SJSA1 (cell line): Measurements from ENCODE around the gene GCGR. TPM values are rescaled to one million over a fixed set of nuclear protein-coding genes. Genes with fewer than 3 reads are reported as not detected.
A peak's percentile ranks its signal among the peaks of the same experiment; 100 is the strongest.
"Not testable (repeated sequence)": the region's sequence is repeated elsewhere in the genome, so short reads cannot be mapped to it uniquely, and the experiment has no call there.

Experiments
- DNase-seq, 2 experiments: peaks; one replicate each; pipeline ENCODE4 v3.0.0-alpha.2; 2015 to 2020; ENCODE audit warnings: low spot score in 2 of 2, low read depth in 1 of 2
- H3K27ac ChIP-seq: fragments of 250-450 bp; sonication (Bioruptor Pico); 2 replicates; pipeline ENCODE4 v1.5.1; 2020; ENCODE audit warnings: mild to moderate bottlenecking, moderate library complexity
- H3K27me3 ChIP-seq: fragments of 250-450 bp; sonication (Bioruptor Pico); replicated peaks from 2 replicates; pipeline ENCODE4 v1.5.1; 2020; ENCODE audit warnings: mild to moderate bottlenecking, moderate library complexity
- H3K36me3 ChIP-seq: fragments of 250-450 bp; sonication (Bioruptor Pico); 2 replicates; pipeline ENCODE4 v1.5.1; 2020; ENCODE audit warnings: mild to moderate bottlenecking
- H3K4me1 ChIP-seq: fragments of 250-450 bp; sonication (Bioruptor Pico); replicated peaks from 2 replicates; pipeline ENCODE4 v1.6.1; 2021; ENCODE audit warnings: mild to moderate bottlenecking
- H3K4me3 ChIP-seq: fragments of 250-450 bp; sonication (Bioruptor Pico); 2 replicates; pipeline ENCODE4 v1.5.1; 2020; ENCODE audit warnings: mild to moderate bottlenecking
- H3K9me3 ChIP-seq: fragments of 250-450 bp; sonication (Bioruptor Pico); replicated peaks from 2 replicates; pipeline ENCODE4 v1.5.1; 2020; ENCODE audit warnings: mild to moderate bottlenecking
- total RNA-seq: library from RNA; depleted of rRNA; stranded (reverse); fragments of >200 nt; shearing (Covaris generic); gene quantifications from 2 replicates; pipeline ENCODE4 v1.2.3, GENCODE V29; 2014

The GCGR gene
- total RNA-seq, 1 experiment from 2014 or later = not detected

GRCh38 chr17:81832608-81833159 lies 28.7 kb downstream of the GCGR start:
- DNase-seq = peak in 1 of 2 experiments; percentile 58

GRCh38 chr17:81833160-81833920 lies 29.4 kb downstream of the GCGR start, which contains the start of gene MCRIP1:
Gene MCRIP1 (minus strand): TSS chr17:81833291. CDS start chr17:81824506, 8,785 bp downstream.
- H3K4me3 ChIP-seq = peak within 1 kb of the TSS; percentile 87
- peaks cover 29% of the 10 kb centered on the region for H3K4me1 ChIP-seq
- H3K27me3 ChIP-seq = no peaks in the 10 kb centered on the region
- no peaks in the 10 kb centered on the region for H3K9me3 ChIP-seq
- H3K27ac ChIP-seq = peak within 1 kb of the TSS; percentile 84
- peaks cover 12% of the 10 kb centered on the region; the same call in 1 of the 2 replicates for H3K36me3 ChIP-seq
- peak; percentile 85 to 98 for DNase-seq

More at GRCh38 chr17:81832608-81833159, 28.7 kb downstream of the GCGR start:
- peak overlapping the region; percentile 87 for H3K4me3 ChIP-seq
- no peak overlapping the region for H3K27ac ChIP-seq
- H3K4me1 ChIP-seq = peaks cover 29% of the 10 kb centered on the region
- no peaks in the 10 kb centered on the region for H3K27me3 ChIP-seq
- no peaks in the 10 kb centered on the region for H3K9me3 ChIP-seq
- H3K36me3 ChIP-seq = peaks cover 12% of the 10 kb centered on the region; the same call in 1 of the 2 replicates

GRCh38 chr17:81833921-81834830 lies 30.2 kb downstream of the GCGR start:
- no peaks in the 10 kb centered on the region for H3K9me3 ChIP-seq
- peaks cover 29% of the 10 kb centered on the region for H3K4me1 ChIP-seq
- peak overlapping the region; percentile 87 for H3K4me3 ChIP-seq
- DNase-seq = no peak
- H3K27me3 ChIP-seq = no peaks in the 10 kb centered on the region
- H3K27ac ChIP-seq = no peak overlapping the region; the same call in 1 of the 2 replicates
- H3K36me3 ChIP-seq = peaks cover 12% of the 10 kb centered on the region; the same call in 1 of the 2 replicates

- Histone ChIP-seq H3K9me3 (no peaks in the 10 kb centered on the region), H3K27me3 (no peaks in the 10 kb centered on the region), H3K4me1 (peaks cover 29% of the 10 kb centered on the region), H3K4me3 (peak within 1 kb of the TSS; percentile 87), H3K27ac (no peak within 1 kb of the TSS), H3K36me3 (peaks cover 11% of the 10 kb centered on the region; the same call in 1 of the 2 replicates)
- DNase-seq = no peak
Measured at GRCh38 chr17:81834831-81835267, 30.9 kb downstream of the GCGR start, which contains the start of gene PPP1R27. Gene PPP1R27 (minus strand): TSS chr17:81835050. CDS start chr17:81834953, 97 bp downstream.

- Histone ChIP-seq H3K4me1 (peaks cover 16% of the 10 kb centered on the region), H3K27ac (no peak overlapping the region)
- DNase-seq = no peak
Measured at GRCh38 chr17:81837641-81838040, 33.7 kb downstream of the GCGR start.

GRCh38 chr17:81838753-81839255 lies 34.9 kb downstream of the GCGR start:
- no peak for DNase-seq
- Histone ChIP-seq H3K27me3 (no peaks in the 10 kb centered on the region), H3K4me3 (no peak overlapping the region), H3K4me1 (peaks cover 8% of the 10 kb centered on the region), H3K27ac (no peak overlapping the region), H3K9me3 (no peaks in the 10 kb centered on the region), H3K36me3 (peaks cover 21% of the 10 kb centered on the region)

More at GRCh38 chr17:81837641-81838040, 33.7 kb downstream of the GCGR start:
- H3K36me3 ChIP-seq = peaks cover 12% of the 10 kb centered on the region
- H3K27me3 ChIP-seq = no peaks in the 10 kb centered on the region
- no peak overlapping the region for H3K4me3 ChIP-seq
- no peaks in the 10 kb centered on the region for H3K9me3 ChIP-seq

- no peak for DNase-seq
- H3K9me3 ChIP-seq = no peaks in the 10 kb centered on the region
Measured at GRCh38 chr17:81839301-81839700, 35.4 kb downstream of the GCGR start.

GRCh38 chr17:81840059-81840458 lies 36.1 kb downstream of the GCGR start:
- H3K4me3 ChIP-seq, H3K9me3 ChIP-seq, DNase-seq, H3K27me3 ChIP-seq, H3K27ac ChIP-seq, H3K4me1 ChIP-seq: not testable (repeated sequence)
- peaks cover 34% of the 10 kb centered on the region for H3K36me3 ChIP-seq

More at GRCh38 chr17:81839301-81839700, 35.4 kb downstream of the GCGR start:
- no peaks in the 10 kb centered on the region for H3K27me3 ChIP-seq
- no peak overlapping the region for H3K4me3 ChIP-seq
- H3K36me3 ChIP-seq = peaks cover 26% of the 10 kb centered on the region
- H3K4me1 ChIP-seq = peaks cover 3% of the 10 kb centered on the region
- H3K27ac ChIP-seq = no peak overlapping the region

- peak in 1 of 2 experiments; percentile 55 for DNase-seq
- Histone ChIP-seq H3K36me3 (peaks cover 44% of the 10 kb centered on the region), H3K27ac (no peak overlapping the region), H3K27me3 (no peaks in the 10 kb centered on the region), H3K9me3 (no peaks in the 10 kb centered on the region), H3K4me1 (no peaks in the 10 kb centered on the region), H3K4me3 (no peak overlapping the region)
Measured at GRCh38 chr17:81840826-81841778, 37.2 kb downstream of the GCGR start.

GRCh38 chr17:81841866-81842265 lies 37.9 kb downstream of the GCGR start:
- Histone ChIP-seq H3K9me3 (no peaks in the 10 kb centered on the region), H3K27ac (no peak overlapping the region), H3K27me3 (no peaks in the 10 kb centered on the region), H3K4me1 (no peaks in the 10 kb centered on the region), H3K4me3 (no peak overlapping the region), H3K36me3 (peaks cover 52% of the 10 kb centered on the region)
- DNase-seq = no peak

- Histone ChIP-seq H3K27me3 (no peaks in the 10 kb centered on the region), H3K36me3 (peaks cover 57% of the 10 kb centered on the region), H3K4me1 (no peaks in the 10 kb centered on the region), H3K4me3 (no peak overlapping the region), H3K27ac (no peak overlapping the region), H3K9me3 (no peaks in the 10 kb centered on the region)
- DNase-seq = no peak
Measured at GRCh38 chr17:81842378-81842724, 38.4 kb downstream of the GCGR start.

GRCh38 chr17:81842725-81843504 lies 39.0 kb downstream of the GCGR start:
- Histone ChIP-seq H3K4me3 (no peak overlapping the region), H3K27ac (no peak overlapping the region), H3K9me3 (no peaks in the 10 kb centered on the region), H3K36me3 (peaks cover 62% of the 10 kb centered on the region), H3K4me1 (no peaks in the 10 kb centered on the region), H3K27me3 (no peaks in the 10 kb centered on the region)
- DNase-seq = peak in 1 of 2 experiments; percentile 44
